LNCaP clone FGC (cell line): Measurements from ENCODE around the gene CNN3.

ENCODE experiments used
- DNase-seq: peaks from one replicate; pipeline ENCODE4 v3.0.0-alpha.2; 2011; ENCODE audit warnings: low read depth
- H3K4me3 ChIP-seq: 2 replicates; pipeline ENCODE4 v1.5.1; 2011; ENCODE audit warnings: mild to moderate bottlenecking, low read depth, low read length, control low read depth
- CTCF ChIP-seq: IDR thresholded peaks from 2 replicates; pipeline ENCODE4 v1.5.1; 2012; ENCODE audit warnings: mild to moderate bottlenecking; ENCODE audit not compliant: control insufficient read depth, insufficient read depth; ENCODE audit errors: extremely low read depth

Gene CNN3

DNA sequence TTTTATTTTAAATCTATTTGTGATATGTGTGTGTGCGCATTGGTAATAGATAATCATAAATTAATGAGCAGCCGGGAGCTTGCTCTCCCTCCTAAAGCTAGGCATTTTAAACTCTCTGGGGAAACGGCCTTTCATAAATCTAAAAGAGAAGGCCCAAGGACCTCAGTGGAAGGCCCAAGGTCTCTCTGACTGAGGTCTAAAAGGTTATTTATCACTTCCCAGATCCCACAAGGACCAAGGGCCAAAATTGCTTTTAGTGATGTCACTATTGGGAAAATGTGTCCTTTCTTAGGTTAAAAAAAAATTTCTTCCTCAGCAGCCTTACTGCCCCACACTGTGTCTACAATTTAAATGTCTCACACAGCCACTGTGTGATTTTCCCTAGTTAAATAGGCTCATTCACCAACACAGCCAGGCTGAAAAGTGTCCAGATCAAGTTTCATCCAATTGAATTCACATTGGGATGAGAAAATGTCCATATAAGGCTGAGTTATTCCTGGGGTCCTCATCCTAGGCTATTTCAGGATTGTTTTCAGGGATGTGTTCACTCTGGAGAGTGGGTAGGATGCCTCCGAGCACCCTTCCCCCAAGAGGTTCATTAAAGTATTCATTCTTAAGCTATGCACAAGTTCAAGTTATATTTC, 60.6 kb downstream of the CNN3 start:
- DNase-seq, result no peak
- TF ChIP-seq CTCF, result no peak
- no peak overlapping the region for H3K4me3 ChIP-seq

GRCh38 chr1:94865360-94865759, 61.5 kb downstream of the CNN3 start:
- H3K4me3 ChIP-seq, result no peak overlapping the region
- TF ChIP-seq CTCF, result no peak
- no peak for DNase-seq

- no peak for TF ChIP-seq CTCF
- no peak for DNase-seq
- H3K4me3 ChIP-seq, result 0 out of 2 replicates have a peak overlapping the region, but pooled peaks have one; percentile 1
Measured at GRCh38 chr1:94864821-94865220, 62.1 kb downstream of the CNN3 start.

- no peak overlapping the region for H3K4me3 ChIP-seq
- TF ChIP-seq CTCF, result no peak
- no peak for DNase-seq
Measured at GRCh38 chr1:94863919-94864318, 63.0 kb downstream of the CNN3 start.

DNA sequence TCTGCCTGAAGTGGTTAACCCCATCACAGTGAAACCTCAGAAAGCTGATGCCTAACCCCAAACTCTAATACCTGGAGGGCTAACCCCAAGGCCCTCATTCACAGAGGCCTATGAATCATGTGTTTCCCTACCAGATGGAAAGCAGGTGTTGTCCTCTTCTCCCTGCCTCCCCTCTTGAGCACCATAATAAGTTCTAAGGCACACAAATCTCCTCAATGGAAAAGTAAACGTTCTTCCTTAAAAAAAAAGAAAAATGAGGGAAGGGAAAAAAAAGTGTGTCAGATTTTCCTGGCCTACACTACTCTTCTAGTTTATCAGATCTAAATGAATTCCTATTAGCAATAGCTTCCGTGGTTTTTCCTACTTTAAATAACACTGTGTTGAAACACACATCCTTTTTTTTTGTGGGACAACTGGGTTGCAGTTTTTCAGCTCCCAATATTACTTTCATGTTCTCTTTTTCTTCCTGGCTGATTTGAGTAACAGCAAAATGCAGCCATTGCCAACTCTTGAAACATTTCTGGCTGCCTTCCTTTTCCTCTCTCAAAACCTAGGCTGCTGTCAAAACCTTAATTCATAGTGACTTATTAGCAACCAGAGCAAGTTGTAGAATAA, 63.5 kb downstream of the CNN3 start:
- no peak for DNase-seq
- TF ChIP-seq CTCF, result no peak
- no peak overlapping the region for H3K4me3 ChIP-seq

DNA sequence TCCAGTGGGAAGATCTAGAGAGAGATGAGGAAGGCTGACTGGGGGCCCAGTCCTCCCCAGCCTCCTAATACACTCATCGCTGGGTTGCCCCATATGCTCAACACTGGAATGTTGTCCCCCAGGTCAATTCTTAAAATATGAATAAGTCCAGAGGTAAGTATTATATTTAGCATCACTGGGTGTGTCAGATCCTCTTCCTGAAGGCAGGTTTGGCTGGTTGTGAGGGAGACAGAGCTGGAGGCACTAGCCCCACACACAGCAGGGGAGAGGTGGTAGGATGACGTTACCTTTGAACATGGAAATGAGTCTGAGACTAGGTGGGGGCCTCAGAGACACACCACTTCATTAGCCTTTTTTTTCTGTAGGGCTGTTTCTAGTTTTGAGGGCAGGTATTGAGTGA, 64.2 kb downstream of the CNN3 start:
- no peak for DNase-seq
- H3K4me3 ChIP-seq, result no peak overlapping the region
- no peak for TF ChIP-seq CTCF

GRCh38 chr1:94859174-94859573, 67.7 kb downstream of the CNN3 start:
- no peak for DNase-seq
- no peak overlapping the region for H3K4me3 ChIP-seq
- TF ChIP-seq CTCF, result no peak
